GM10266 (cell line): Measurements from ENCODE around the gene BDNF.

Experiments used
- DNase-seq: peaks from one replicate; pipeline ENCODE4 v3.0.0; 2012; ENCODE audit errors: extremely low spot score
- TF ChIP-seq, protein P1 (sequence below): IDR thresholded peaks from 2 replicates; pipeline ENCODE4 v1.5.1; 2012; ENCODE audit warnings: mild to moderate bottlenecking, low read depth; ENCODE audit not compliant: control insufficient read depth, insufficient read depth; ENCODE audit errors: missing control alignments

Gene BDNF

DNA sequence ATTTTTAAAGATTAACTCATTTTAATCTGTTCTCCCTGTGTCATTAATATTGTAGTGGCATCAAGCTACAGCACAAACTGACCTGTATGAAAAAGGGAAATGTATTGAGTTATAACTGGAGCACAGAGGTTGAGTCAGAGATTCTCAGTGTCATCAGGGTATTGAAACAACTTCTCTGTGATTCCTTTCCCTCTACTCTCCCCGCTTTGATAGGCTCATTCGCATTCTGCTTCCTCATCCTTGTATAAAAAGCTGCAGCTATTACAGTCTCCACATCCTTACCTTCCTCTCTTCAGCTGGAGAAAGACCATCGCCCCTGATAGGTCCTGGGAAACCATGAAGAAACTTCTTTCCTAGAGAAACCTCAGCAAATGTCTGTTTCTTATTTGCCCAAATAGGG lies 90.0 kb downstream of the BDNF start:
- TF ChIP-seq, protein P1, sequence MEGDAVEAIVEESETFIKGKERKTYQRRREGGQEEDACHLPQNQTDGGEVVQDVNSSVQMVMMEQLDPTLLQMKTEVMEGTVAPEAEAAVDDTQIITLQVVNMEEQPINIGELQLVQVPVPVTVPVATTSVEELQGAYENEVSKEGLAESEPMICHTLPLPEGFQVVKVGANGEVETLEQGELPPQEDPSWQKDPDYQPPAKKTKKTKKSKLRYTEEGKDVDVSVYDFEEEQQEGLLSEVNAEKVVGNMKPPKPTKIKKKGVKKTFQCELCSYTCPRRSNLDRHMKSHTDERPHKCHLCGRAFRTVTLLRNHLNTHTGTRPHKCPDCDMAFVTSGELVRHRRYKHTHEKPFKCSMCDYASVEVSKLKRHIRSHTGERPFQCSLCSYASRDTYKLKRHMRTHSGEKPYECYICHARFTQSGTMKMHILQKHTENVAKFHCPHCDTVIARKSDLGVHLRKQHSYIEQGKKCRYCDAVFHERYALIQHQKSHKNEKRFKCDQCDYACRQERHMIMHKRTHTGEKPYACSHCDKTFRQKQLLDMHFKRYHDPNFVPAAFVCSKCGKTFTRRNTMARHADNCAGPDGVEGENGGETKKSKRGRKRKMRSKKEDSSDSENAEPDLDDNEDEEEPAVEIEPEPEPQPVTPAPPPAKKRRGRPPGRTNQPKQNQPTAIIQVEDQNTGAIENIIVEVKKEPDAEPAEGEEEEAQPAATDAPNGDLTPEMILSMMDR, result no peak

GRCh38 chr11:27608951-27609350 lies 91.3 kb downstream of the BDNF start:
- TF ChIP-seq, protein P1, result no peak
- DNase-seq, result no peak

More for the DNA sequence above, 90.0 kb downstream of the BDNF start:
- no peak for DNase-seq

DNA sequence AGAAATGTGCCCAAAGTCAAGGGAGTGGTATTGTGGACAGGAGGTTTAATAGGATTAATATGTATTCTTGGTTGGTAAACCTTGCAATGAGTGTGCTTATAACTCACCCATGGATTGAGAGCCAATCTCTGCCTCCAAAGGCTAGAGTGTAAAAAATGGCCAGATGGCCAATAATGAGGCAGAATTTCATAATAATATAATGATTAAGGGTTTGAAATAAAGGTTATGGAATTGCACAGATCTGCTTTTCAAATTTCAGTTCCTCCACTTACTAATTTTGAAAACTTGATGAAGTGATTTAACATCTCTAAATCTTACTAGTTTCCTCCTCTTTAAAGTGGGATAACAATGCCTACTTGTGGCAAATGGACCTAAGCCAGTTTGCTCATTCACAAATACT lies 94.8 kb downstream of the BDNF start:
- no peak for DNase-seq
- TF ChIP-seq, protein P1, result no peak
